MCF 10A (cell line): ENCODE measurements around the gene DPH1. TPM values are rescaled to one million over a fixed set of nuclear protein-coding genes. Genes with fewer than 3 reads are reported as not detected.

Experiments
- BruUV-seq: library from RNA; stranded (reverse); fragments of 400-500 nt; replicated peaks from 2 replicates; lab custom pipeline; 2021; lab: Mats Ljungman, UMichigan
- CTCF ChIA-PET: fragments of 300-600 bp; sonication (Branson Sonifier 250); formaldehyde crosslinking; extraction: SDS; loops from one replicate; lab custom pipeline; 2021; ENCODE audit warnings: antibody characterized with exemption, inconsistent platforms; lab: Yijun Ruan, JAX
- POLR2A ChIA-PET: fragments of 300-600, 350-650 bp; sonication (Branson Sonifier 250); formaldehyde crosslinking; extraction: SDS; loops from one replicate; lab custom pipeline; 2020; ENCODE audit warnings: antibody characterized with exemption, inconsistent platforms; lab: Yijun Ruan, JAX
- DNase-seq: peaks from one replicate; pipeline ENCODE4 v3.0.0-alpha.2; 2018; ENCODE audit not compliant: unreplicated experiment
- H3K27ac Mint-ChIP-seq: one replicate; pipeline ENCODE4 v1.8.0; 2022; ENCODE audit warnings: mild to moderate bottlenecking, low read depth, mixed read lengths; ENCODE audit not compliant: unreplicated experiment
- H3K27me3 Mint-ChIP-seq: one replicate; pipeline ENCODE4 v1.8.0; 2022; ENCODE audit warnings: mixed read lengths; ENCODE audit not compliant: insufficient read depth, unreplicated experiment
- H3K36me3 Mint-ChIP-seq: one replicate; pipeline ENCODE4 v1.8.0; 2022; ENCODE audit warnings: mild to moderate bottlenecking, moderate library complexity, mixed read lengths; ENCODE audit not compliant: insufficient read depth, unreplicated experiment
- H3K4me1 Mint-ChIP-seq: one replicate; pipeline ENCODE4 v1.8.0; 2022; ENCODE audit warnings: mixed read lengths; ENCODE audit not compliant: insufficient read depth, unreplicated experiment
- H3K4me3 Mint-ChIP-seq: one replicate; pipeline ENCODE4 v1.8.0; 2022; ENCODE audit warnings: mild to moderate bottlenecking, moderate library complexity, mixed read lengths; ENCODE audit not compliant: unreplicated experiment
- H3K9me3 Mint-ChIP-seq: one replicate; pipeline ENCODE4 v1.8.0; 2022; ENCODE audit warnings: mixed read lengths; ENCODE audit not compliant: unreplicated experiment
- intact Hi-C: fragments of 100-400 bp; cut with micrococcal nuclease; formaldehyde crosslinking; loops from 2 replicates; pipeline ENCODE4 v1.14.1; 2022
- total RNA-seq: library from RNA; stranded (reverse); gene quantifications from 2 replicates; pipeline ENCODE4 v1.2.3, GENCODE V29; 2022
- TF ChIP-seq, protein P1 (sequence below): fragments of 200-600 bp; IDR thresholded peaks from one replicate; pipeline ENCODE4 v1.8.0; 2022; ENCODE audit warnings: antibody characterized with exemption, mild to moderate bottlenecking; ENCODE audit not compliant: unreplicated experiment

DPH1 gene
- total RNA-seq, 1 experiment from 2014 or later, result 45.2 TPM

DNA sequence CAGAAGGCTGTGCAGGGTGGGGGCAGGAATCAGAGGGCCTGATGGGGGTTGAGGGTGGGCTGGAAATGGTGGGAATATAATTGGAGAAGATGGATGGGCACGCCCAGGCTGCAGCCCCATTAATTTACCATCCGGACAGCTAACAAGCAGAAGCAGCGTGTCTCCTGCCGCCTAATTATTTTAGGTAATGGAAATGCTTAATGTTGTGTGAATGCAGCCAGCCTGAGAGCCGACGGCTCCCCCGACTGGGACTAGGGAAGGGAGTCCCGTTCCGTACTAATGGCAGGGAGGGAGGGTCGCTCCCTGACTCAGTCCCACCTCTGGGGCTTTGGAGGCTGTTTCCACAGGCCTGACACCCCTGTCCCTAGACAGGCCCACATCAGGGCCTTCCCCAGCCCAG lies 7.2 kb downstream of the DPH1 start:
- no peak overlapping the region for H3K27ac Mint-ChIP-seq
- BruUV-seq, result no TSS peak
- TF ChIP-seq, protein P1, sequence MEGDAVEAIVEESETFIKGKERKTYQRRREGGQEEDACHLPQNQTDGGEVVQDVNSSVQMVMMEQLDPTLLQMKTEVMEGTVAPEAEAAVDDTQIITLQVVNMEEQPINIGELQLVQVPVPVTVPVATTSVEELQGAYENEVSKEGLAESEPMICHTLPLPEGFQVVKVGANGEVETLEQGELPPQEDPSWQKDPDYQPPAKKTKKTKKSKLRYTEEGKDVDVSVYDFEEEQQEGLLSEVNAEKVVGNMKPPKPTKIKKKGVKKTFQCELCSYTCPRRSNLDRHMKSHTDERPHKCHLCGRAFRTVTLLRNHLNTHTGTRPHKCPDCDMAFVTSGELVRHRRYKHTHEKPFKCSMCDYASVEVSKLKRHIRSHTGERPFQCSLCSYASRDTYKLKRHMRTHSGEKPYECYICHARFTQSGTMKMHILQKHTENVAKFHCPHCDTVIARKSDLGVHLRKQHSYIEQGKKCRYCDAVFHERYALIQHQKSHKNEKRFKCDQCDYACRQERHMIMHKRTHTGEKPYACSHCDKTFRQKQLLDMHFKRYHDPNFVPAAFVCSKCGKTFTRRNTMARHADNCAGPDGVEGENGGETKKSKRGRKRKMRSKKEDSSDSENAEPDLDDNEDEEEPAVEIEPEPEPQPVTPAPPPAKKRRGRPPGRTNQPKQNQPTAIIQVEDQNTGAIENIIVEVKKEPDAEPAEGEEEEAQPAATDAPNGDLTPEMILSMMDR, result no peak
- intact Hi-C loops, result no loop called here
- POLR2A ChIA-PET, result interaction anchor here (0.5 kb wide), 1 partner anchor 131 kb away, joined by 3 read pairs; no protein-coding TSS in a partner anchor
- no peaks in the 10 kb centered on the region for H3K9me3 Mint-ChIP-seq
- H3K36me3 Mint-ChIP-seq, result peaks cover 35% of the 10 kb centered on the region
- DNase-seq, result no peak
- no peak overlapping the region for H3K4me3 Mint-ChIP-seq
- no peaks in the 10 kb centered on the region for H3K4me1 Mint-ChIP-seq
- H3K27me3 Mint-ChIP-seq, result no peaks in the 10 kb centered on the region
- CTCF ChIA-PET, result interaction anchor here (1.1 to 1.8 kb wide), 3 partner anchors 10 to 207 kb away, joined by 3 to 7 read pairs (median 4); no protein-coding TSS in a partner anchor

DNA sequence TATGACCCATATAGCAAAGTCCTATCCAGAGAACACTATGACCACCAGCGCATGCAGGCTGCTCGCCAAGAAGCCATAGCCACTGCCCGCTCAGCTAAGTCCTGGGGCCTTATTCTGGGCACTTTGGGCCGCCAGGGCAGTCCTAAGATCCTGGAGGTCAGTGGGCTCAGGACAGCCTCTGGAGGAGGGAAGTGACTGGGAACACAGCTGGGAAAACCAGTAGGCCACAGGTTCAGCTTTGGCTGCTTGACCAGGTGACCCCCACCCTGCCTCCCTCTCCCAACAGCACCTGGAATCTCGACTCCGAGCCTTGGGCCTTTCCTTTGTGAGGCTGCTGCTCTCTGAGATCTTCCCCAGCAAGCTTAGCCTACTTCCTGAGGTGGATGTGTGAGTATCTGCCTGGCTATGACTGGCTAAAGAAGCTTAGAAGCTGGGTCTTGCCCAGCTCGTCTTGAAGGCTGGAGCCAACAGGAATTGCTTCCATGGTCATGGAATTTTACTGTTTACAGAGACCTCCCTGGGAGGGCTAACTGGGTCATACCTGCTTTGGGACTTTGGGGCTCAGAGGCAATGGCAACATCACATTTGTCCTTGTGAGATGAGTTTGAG lies 10.4 kb downstream of the DPH1 start:
- DNase-seq, result no peak
- Mint-ChIP-seq H3K36me3 (peaks cover 57% of the 10 kb centered on the region), H3K27me3 (no peaks in the 10 kb centered on the region), H3K9me3 (no peaks in the 10 kb centered on the region), H3K4me3 (no peak overlapping the region), H3K4me1 (peaks cover 15% of the 10 kb centered on the region), H3K27ac (no peak overlapping the region)
- POLR2A ChIA-PET, result interaction anchor here (0.7 to 1.4 kb wide), 3 partner anchors 8 to 70 kb away, joined by 3 to 10 read pairs (median 3); no protein-coding TSS in a partner anchor
- intact Hi-C loops, result no loop called here
- BruUV-seq, result no TSS peak
- TF ChIP-seq, protein P1, result no peak
- CTCF ChIA-PET, result interaction anchor here (0.6 to 2.6 kb wide), 4 partner anchors 15 to 287 kb away, joined by 3 to 17 read pairs (median 6); partner anchors contain the start of gene RTN4RL1

DNA sequence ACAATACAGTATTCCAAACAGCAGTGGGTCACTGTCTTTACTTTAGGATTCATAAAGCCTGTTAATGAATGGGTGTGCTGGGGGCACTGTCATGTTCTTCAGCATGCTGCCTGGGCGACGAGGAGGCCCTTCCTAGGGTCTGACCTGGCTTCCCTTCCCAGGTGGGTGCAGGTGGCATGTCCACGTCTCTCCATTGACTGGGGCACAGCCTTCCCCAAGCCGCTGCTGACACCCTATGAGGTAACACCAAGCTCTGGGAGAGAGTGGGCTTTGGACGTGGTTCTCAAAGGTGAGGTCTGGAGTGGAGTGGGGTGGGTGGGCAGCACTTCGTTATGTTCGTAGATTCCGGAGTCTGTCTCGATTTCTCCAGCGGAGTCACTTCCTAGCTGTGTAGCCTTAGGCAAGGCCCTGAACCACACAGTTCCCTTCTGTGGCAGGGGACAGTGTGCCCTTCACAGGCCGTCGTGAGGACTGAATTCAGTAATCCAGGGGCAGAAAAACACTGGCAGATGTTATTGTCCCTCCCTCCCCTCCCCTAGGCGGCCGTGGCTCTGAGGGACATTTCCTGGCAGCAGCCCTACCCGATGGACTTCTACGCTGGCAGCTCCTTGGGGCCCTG lies 11.1 kb downstream of the DPH1 start:
- intact Hi-C loops, result no loop called here
- CTCF ChIA-PET, result interaction anchor here (0.6 to 2.6 kb wide), 8 partner anchors 16 to 376 kb away, joined by 3 to 17 read pairs (median 3); partner anchors contain the start of gene RTN4RL1

More for the DNA sequence above, 11.1 kb downstream of the DPH1 start:
- POLR2A ChIA-PET, result interaction anchor here (0.5 to 2.2 kb wide), 7 partner anchors 9 to 366 kb away, joined by 3 to 10 read pairs (median 6); partner anchors contain the start of genes RTN4RL1 and TSR1
- TF ChIP-seq, protein P1, result no peak
- DNase-seq, result no peak
- Mint-ChIP-seq H3K9me3 (no peaks in the 10 kb centered on the region), H3K27ac (no peak overlapping the region), H3K4me1 (peaks cover 15% of the 10 kb centered on the region), H3K36me3 (peaks cover 57% of the 10 kb centered on the region), H3K4me3 (peak overlapping the region; percentile 99), H3K27me3 (no peaks in the 10 kb centered on the region)
- no TSS peak for BruUV-seq
